D721Med (cell line): ENCODE results near the gene LRSAM1.

Source experiments
- DNase-seq: peaks from one replicate; pipeline ENCODE4 v3.0.0; 2011; ENCODE audit warnings: low spot score; ENCODE audit not compliant: insufficient read length
- FAIRE-seq: peaks from 2 replicates; lab custom pipeline; 2011; peaks lifted over from hg19 to GRCh38; lab: Jason Lieb, UNC
- CTCF ChIP-seq: IDR thresholded peaks from 2 replicates; pipeline ENCODE4 v1.5.1; 2012; ENCODE audit warnings: mild to moderate bottlenecking, control low read depth; ENCODE audit not compliant: insufficient read depth; ENCODE audit errors: missing control alignments

The LRSAM1 gene

GRCh38 chr9:127450830-127451607 is at the start of gene LRSAM1, which contains the start of gene RPL12:
Gene LRSAM1 (plus strand): TSS chr9:127451510. CDS start chr9:127454528, 3,018 bp downstream.
Gene RPL12 (minus strand): TSS chr9:127451406. CDS start chr9:127451317, 89 bp downstream.
- FAIRE-seq, result no peak
- DNase-seq, result peak; percentile 92
- no peak for TF ChIP-seq CTCF

GRCh38 chr9:127402401-127403090 is 48.8 kb upstream of the LRSAM1 start:
- DNase-seq, result no peak
- no peak for TF ChIP-seq CTCF
- no peak for FAIRE-seq

- no peak for TF ChIP-seq CTCF
These were observed 47.7 kb upstream of the LRSAM1 start for GRCh38 chr9:127403507-127404192.

GRCh38 chr9:127404631-127405030 is 46.7 kb upstream of the LRSAM1 start:
- no peak for TF ChIP-seq CTCF
- no peak for FAIRE-seq

More at GRCh38 chr9:127403507-127404192, 47.7 kb upstream of the LRSAM1 start:
- FAIRE-seq (no peak), DNase-seq (no peak)

GRCh38 chr9:127405344-127406125 is 45.8 kb upstream of the LRSAM1 start:
- DNase-seq (no peak), FAIRE-seq (no peak)
- TF ChIP-seq CTCF, result no peak

More at GRCh38 chr9:127404631-127405030, 46.7 kb upstream of the LRSAM1 start:
- DNase-seq, result no peak

GRCh38 chr9:127406799-127407491 is 44.4 kb upstream of the LRSAM1 start:
- DNase-seq, result no peak
- no peak for FAIRE-seq
- no peak for TF ChIP-seq CTCF
